ENCODE results near the gene C1orf115.

C1orf115 gene

DNA sequence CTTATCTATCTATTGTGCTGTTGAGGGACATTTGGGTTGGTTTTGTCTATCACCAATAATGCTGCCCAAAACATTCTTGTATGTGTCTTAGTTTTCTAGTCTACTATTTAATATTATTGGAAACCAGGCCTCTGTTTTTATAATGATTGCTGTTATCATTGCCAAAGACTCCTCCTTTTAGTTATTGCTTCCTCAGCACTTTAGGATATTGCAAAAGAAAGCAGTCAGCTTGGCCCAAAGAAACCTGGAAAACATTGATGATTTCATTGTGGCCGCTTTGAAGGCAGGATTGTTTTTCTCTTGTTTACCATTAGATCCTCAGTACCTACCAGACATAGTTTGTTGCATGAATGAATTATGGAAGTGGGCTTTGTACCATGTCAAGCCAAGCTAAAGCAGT is 37.4 kb downstream of the C1orf115 start:
- Histone ChIP-seq H3K9me3 (no peaks in the 10 kb centered on the region), H3K4me3 (ENCODE audit: low read depth in 1 of 2, low read length in 1 of 2) (no peak overlapping the region), H3K36me3 (no peaks in the 10 kb centered on the region), H3K27ac (no peak overlapping the region), H3K27me3 (no peaks in the 10 kb centered on the region), H3K4me1 (ENCODE audit: control insufficient read depth in 1 of 2, insufficient read depth in 1 of 2, low read depth in 1 of 2, low read length in 1 of 2) (peaks cover 0 to 2% of the 10 kb centered on the region in 2 experiments)
- TF ChIP-seq CTCF (IDR thresholded peaks at IDR 0.05), result no peak

GRCh38 chr1:220730486-220730885 is 40.3 kb downstream of the C1orf115 start:
- no peaks in the 10 kb centered on the region for H3K9me3 ChIP-seq
- no peak overlapping the region for H3K27ac ChIP-seq
- H3K27me3 ChIP-seq, result peaks cover 8% of the 10 kb centered on the region
- no peaks in the 10 kb centered on the region for H3K36me3 ChIP-seq
- no peak for TF ChIP-seq CTCF (IDR thresholded peaks at IDR 0.05)
- peaks cover 6 to 11% of the 10 kb centered on the region in 2 experiments for H3K4me1 ChIP-seq (ENCODE audit: control insufficient read depth in 1 of 2, insufficient read depth in 1 of 2, low read depth in 1 of 2, low read length in 1 of 2)
- no peak overlapping the region for H3K4me3 ChIP-seq (ENCODE audit: low read depth in 1 of 2, low read length in 1 of 2)

DNA sequence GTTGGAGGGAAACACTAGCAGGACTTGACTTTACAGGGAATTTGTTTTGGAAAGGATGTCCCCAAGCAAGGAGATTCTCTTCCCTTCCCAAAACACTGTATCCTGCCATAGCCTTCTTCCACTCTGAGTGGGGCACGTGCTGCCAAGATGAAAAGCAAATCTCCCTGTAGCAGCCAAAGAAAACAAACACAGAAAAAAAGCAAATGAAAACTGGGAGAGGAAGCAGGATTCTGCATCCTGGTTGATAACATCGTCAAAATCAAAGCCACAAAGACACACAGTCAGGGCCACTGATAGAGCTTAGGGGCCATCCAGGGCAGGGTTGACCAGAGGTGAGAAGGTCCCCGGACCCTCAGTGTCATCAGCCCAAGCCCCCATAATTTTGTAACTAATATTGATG is 42.0 kb downstream of the C1orf115 start:
- H3K9me3 ChIP-seq, result no peaks in the 10 kb centered on the region
- no peaks in the 10 kb centered on the region for H3K36me3 ChIP-seq
- TF ChIP-seq CTCF (IDR thresholded peaks at IDR 0.05), result no peak
- H3K27me3 ChIP-seq, result peaks cover 8% of the 10 kb centered on the region
- H3K27ac ChIP-seq, result no peak overlapping the region
- no peak overlapping the region for H3K4me3 ChIP-seq (ENCODE audit: low read depth in 1 of 2, low read length in 1 of 2)
- peaks cover 6 to 11% of the 10 kb centered on the region in 2 experiments for H3K4me1 ChIP-seq (ENCODE audit: control insufficient read depth in 1 of 2, insufficient read depth in 1 of 2, low read depth in 1 of 2, low read length in 1 of 2)

- no peak for TF ChIP-seq CTCF (IDR thresholded peaks at IDR 0.05)
- H3K27ac ChIP-seq, result no peak overlapping the region
- H3K27me3 ChIP-seq, result peaks cover 8% of the 10 kb centered on the region
- H3K36me3 ChIP-seq, result no peaks in the 10 kb centered on the region
- H3K9me3 ChIP-seq, result no peaks in the 10 kb centered on the region
- peak overlapping the region in 1 of 2 experiments; percentile 27 for H3K4me3 ChIP-seq (ENCODE audit: low read depth in 1 of 2, low read length in 1 of 2)
- peaks cover 6 to 11% of the 10 kb centered on the region in 2 experiments for H3K4me1 ChIP-seq (ENCODE audit: control insufficient read depth in 1 of 2, insufficient read depth in 1 of 2, low read depth in 1 of 2, low read length in 1 of 2)
These were observed 42.5 kb downstream of the C1orf115 start for GRCh38 chr1:220732621-220733020.

- Histone ChIP-seq H3K36me3 (no peaks in the 10 kb centered on the region), H3K27ac (no peak overlapping the region), H3K4me1 (ENCODE audit: control insufficient read depth in 1 of 2, insufficient read depth in 1 of 2, low read depth in 1 of 2, low read length in 1 of 2) (peaks cover 6 to 11% of the 10 kb centered on the region in 2 experiments), H3K9me3 (no peaks in the 10 kb centered on the region), H3K4me3 (ENCODE audit: low read depth in 1 of 2, low read length in 1 of 2) (peak overlapping the region in 1 of 2 experiments; percentile 27), H3K27me3 (peaks cover 11% of the 10 kb centered on the region)
- TF ChIP-seq CTCF (IDR thresholded peaks at IDR 0.05), result peak; percentile 81
These were observed 43.0 kb downstream of the C1orf115 start for GRCh38 chr1:220733086-220733601.
